Mesenchymal stem cell (in vitro differentiated cells and primary cell): Measurements from ENCODE around the gene TEKTIP1.

Experiments used
- DNase-seq: peaks from one replicate; pipeline ENCODE4 v3.0.0-alpha.2; 2013
- H2AFZ ChIP-seq: one replicate; pipeline ENCODE4 v1.6.1; 2013; ENCODE audit warnings: low read depth, mild to moderate bottlenecking, control low read depth, inconsistent platforms, low read length, moderate library complexity
- H2AK5ac ChIP-seq: 2 replicates; pipeline ENCODE4 v1.6.1; 2013; ENCODE audit warnings: low read length, moderate library complexity, mild to moderate bottlenecking, inconsistent platforms; ENCODE audit not compliant: severe bottlenecking
- H2BK120ac ChIP-seq: one replicate; pipeline ENCODE4 v1.6.1; 2013; ENCODE audit warnings: low read depth, mild to moderate bottlenecking, inconsistent platforms, low read length, moderate library complexity
- H2BK12ac ChIP-seq, 2 experiments: one replicate each; pipeline ENCODE4 v1.6.1; 2013; ENCODE audit warnings: inconsistent platforms in 2 of 2, low read length in 2 of 2, mild to moderate bottlenecking in 2 of 2, moderate library complexity in 2 of 2, control low read depth in 1 of 2
- H2BK15ac ChIP-seq: one replicate; pipeline ENCODE4 v1.6.1; 2013; ENCODE audit warnings: mild to moderate bottlenecking, low read depth, inconsistent platforms; ENCODE audit not compliant: poor library complexity, severe bottlenecking
- H2BK5ac ChIP-seq: 2 replicates; pipeline ENCODE4 v1.6.1; 2013; ENCODE audit warnings: low read depth, mild to moderate bottlenecking, low read length, control low read depth, inconsistent platforms; ENCODE audit not compliant: poor library complexity, severe bottlenecking
- H3K14ac ChIP-seq, 2 experiments: one replicate each; pipeline ENCODE4 v1.6.1; 2013; ENCODE audit warnings: inconsistent platforms in 2 of 2, low read length in 2 of 2, control low read depth in 1 of 2, mild to moderate bottlenecking in 1 of 2, moderate library complexity in 1 of 2
- H3K18ac ChIP-seq, 2 experiments: one replicate each; pipeline ENCODE4 v1.6.1; 2013; ENCODE audit warnings: inconsistent platforms in 2 of 2, low read length in 2 of 2, control low read depth in 1 of 2, low read depth in 1 of 2, mild to moderate bottlenecking in 1 of 2
- H3K23ac ChIP-seq, 2 experiments: one replicate each; pipeline ENCODE4 v1.6.1; 2013; ENCODE audit warnings: inconsistent platforms in 2 of 2, low read length in 2 of 2, mild to moderate bottlenecking in 2 of 2, moderate library complexity in 2 of 2, control low read depth in 1 of 2
- H3K27ac ChIP-seq: 2 replicates; pipeline ENCODE4 v1.5.1; 2013; ENCODE audit warnings: mild to moderate bottlenecking, moderate library complexity, low read length, control low read depth, inconsistent platforms; ENCODE audit not compliant: poor library complexity, severe bottlenecking
- H3K27me3 ChIP-seq, 2 experiments: 2 replicates each; pipeline versions ENCODE4 v1.6.1 to v1.7.0; 2013; ENCODE audit warnings: low read length in 2 of 2, mild to moderate bottlenecking in 2 of 2, moderate library complexity in 2 of 2, control low read depth in 1 of 2, inconsistent platforms in 1 of 2; ENCODE audit not compliant: control insufficient read depth in 1 of 2, insufficient read depth in 1 of 2
- H3K36me3 ChIP-seq, 2 experiments: 2 replicates each; pipeline versions ENCODE4 v1.6.1 to v1.7.0; 2013; ENCODE audit warnings: low read length in 2 of 2, control low read depth in 1 of 2, inconsistent platforms in 1 of 2, low read depth in 1 of 2, mild to moderate bottlenecking in 1 of 2; ENCODE audit not compliant: insufficient read depth in 2 of 2, control insufficient read depth in 1 of 2
- H3K4ac ChIP-seq, 2 experiments: one replicate each; pipeline ENCODE4 v1.6.1; 2013; ENCODE audit warnings: inconsistent platforms in 2 of 2, low read length in 2 of 2, mild to moderate bottlenecking in 2 of 2, moderate library complexity in 2 of 2, control low read depth in 1 of 2, low read depth in 1 of 2
- H3K4me1 ChIP-seq: 2 replicates; pipeline ENCODE4 v1.6.1; 2013; ENCODE audit warnings: low read depth, low read length, control low read depth; ENCODE audit not compliant: control insufficient read depth, insufficient read depth
- H3K4me2 ChIP-seq: 2 replicates; pipeline ENCODE4 v1.6.1; 2013; ENCODE audit warnings: low read length, mild to moderate bottlenecking, inconsistent platforms; ENCODE audit not compliant: poor library complexity, severe bottlenecking
- H3K4me3 ChIP-seq, 2 experiments: 2 replicates each; pipeline versions ENCODE4 v1.5.1 to v1.7.0; 2013; ENCODE audit warnings: low read length in 2 of 2, mild to moderate bottlenecking in 2 of 2, control low read depth in 1 of 2, low read depth in 1 of 2; ENCODE audit not compliant: insufficient read depth in 1 of 2
- H3K79me1 ChIP-seq: replicated peaks from 2 replicates; pipeline ENCODE4 v1.6.1; 2013; ENCODE audit warnings: mild to moderate bottlenecking, control low read depth, low read length, inconsistent platforms; ENCODE audit not compliant: poor library complexity, severe bottlenecking
- H3K9ac ChIP-seq: 2 replicates; pipeline ENCODE4 v1.7.0; 2013; ENCODE audit warnings: mild to moderate bottlenecking, low read length, moderate library complexity
- H3K9me3 ChIP-seq: 2 replicates; pipeline ENCODE4 v1.7.0; 2013; ENCODE audit warnings: mild to moderate bottlenecking, low read length; ENCODE audit not compliant: control insufficient read depth
- H4K8ac ChIP-seq: one replicate; pipeline ENCODE4 v1.6.1; 2013; ENCODE audit warnings: inconsistent platforms, mild to moderate bottlenecking, low read length, moderate library complexity
- H4K91ac ChIP-seq: one replicate; pipeline ENCODE4 v1.6.1; 2013; ENCODE audit warnings: mild to moderate bottlenecking, low read length, inconsistent platforms
- WGBS: methylation state at CpG from one replicate; pipeline ENCODE4 v1.1.7; 2013; ENCODE audit warnings: mixed read lengths; 5-methylcytosine and 5-hydroxymethylcytosine counted together

Gene TEKTIP1

DNA sequence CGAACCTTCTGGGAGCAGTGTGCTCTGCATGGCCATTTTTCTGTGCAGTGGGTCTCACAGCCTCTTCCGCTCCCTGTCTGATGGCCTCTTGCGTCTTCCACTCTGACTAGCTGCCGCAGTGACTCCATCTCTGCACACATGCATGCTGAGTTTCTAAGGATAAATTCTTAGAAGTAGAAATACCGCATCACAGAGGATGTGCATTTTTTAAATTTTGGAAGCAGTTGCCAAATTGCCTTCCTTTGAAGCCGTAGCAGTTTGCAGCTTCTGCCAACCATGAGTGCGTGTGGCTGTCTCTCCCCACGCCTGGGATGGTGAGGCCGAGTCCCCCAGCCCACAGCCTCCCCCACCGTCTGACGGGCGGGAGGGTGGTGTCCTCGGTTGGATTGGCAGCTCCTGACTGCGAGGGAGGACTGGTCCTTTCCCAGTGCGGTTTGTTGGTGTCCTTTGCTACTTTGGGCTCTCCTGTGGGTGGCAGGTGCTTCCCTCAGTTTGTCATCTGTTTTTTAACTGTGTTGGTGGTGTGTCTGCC lies 23.0 kb upstream of the TEKTIP1 start:
- Histone ChIP-seq H3K4me3 (no peak overlapping the region), H3K18ac (no peak overlapping the region), H2BK15ac (no peak overlapping the region), H2AK5ac (no peak overlapping the region), H3K4me1 (peaks cover 64% of the 10 kb centered on the region), H3K36me3 (peaks cover 4 to 78% of the 10 kb centered on the region in 2 experiments), H2BK5ac (no peak overlapping the region), H3K14ac (no peak overlapping the region), H3K9me3 (no peaks in the 10 kb centered on the region), H4K8ac (no peak overlapping the region), H2BK12ac (no peak overlapping the region), H3K79me1 (peaks cover 16% of the 10 kb centered on the region), H3K27me3 (no peaks in the 10 kb centered on the region), H3K9ac (no peak overlapping the region), H3K4me2 (no peak overlapping the region), H3K27ac (no peak overlapping the region), H2AFZ (no peak overlapping the region), H3K23ac (no peak overlapping the region), H4K91ac (no peak overlapping the region), H3K4ac (no peak overlapping the region), H2BK120ac (no peak overlapping the region)
- WGBS: 93% methylated on average over 15 of the region's 15 CpGs
- DNase-seq: no peak

DNA sequence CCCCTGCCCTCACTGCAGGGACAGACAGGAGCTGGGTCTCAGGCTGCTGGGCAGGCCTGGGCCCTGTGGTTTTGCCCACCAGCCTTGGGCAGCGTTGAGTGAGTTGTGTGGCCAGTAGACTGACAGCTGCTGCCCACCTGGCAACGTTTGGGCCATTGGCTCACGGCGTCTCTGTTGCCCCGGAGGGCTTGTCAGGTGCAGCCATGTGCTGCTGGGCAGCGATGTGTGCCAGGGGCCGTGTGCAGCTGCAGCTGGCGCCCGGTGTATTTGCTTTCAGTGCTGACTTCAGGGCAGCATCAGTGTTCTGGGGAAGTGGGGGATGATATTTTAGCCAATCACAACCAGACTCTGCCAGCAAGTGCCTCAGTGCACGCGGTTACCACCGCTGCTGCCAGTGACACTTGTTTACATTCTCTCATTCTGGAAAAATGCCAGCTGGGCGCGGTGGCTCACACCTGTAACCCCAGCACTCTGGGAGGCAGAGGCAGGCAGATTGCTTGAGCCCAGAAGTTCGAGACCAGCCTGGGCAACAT lies 22.2 kb upstream of the TEKTIP1 start:
- Histone ChIP-seq H4K91ac (no peak overlapping the region), H3K27me3 (no peaks in the 10 kb centered on the region), H3K9ac (no peak overlapping the region), H3K14ac (peak overlapping the region in 1 of 2 experiments; percentile 36), H2AFZ (no peak overlapping the region), H3K4me1 (peaks cover 60% of the 10 kb centered on the region), H2BK5ac (no peak overlapping the region), H2BK120ac (no peak overlapping the region), H2BK15ac (no peak overlapping the region), H3K23ac (no peak overlapping the region), H3K79me1 (peaks cover 16% of the 10 kb centered on the region), H3K27ac (no peak overlapping the region), H4K8ac (no peak overlapping the region), H2AK5ac (no peak overlapping the region), H2BK12ac (no peak overlapping the region), H3K4me3 (peak overlapping the region in 1 of 2 experiments; percentile 34), H3K18ac (peak overlapping the region in 1 of 2 experiments; percentile 26), H3K9me3 (no peaks in the 10 kb centered on the region), H3K4ac (no peak overlapping the region), H3K36me3 (peaks cover 4 to 71% of the 10 kb centered on the region in 2 experiments), H3K4me2 (no peak overlapping the region)
- no peak for DNase-seq
- 91% methylated on average over 15 of the region's 15 CpGs for WGBS

DNA sequence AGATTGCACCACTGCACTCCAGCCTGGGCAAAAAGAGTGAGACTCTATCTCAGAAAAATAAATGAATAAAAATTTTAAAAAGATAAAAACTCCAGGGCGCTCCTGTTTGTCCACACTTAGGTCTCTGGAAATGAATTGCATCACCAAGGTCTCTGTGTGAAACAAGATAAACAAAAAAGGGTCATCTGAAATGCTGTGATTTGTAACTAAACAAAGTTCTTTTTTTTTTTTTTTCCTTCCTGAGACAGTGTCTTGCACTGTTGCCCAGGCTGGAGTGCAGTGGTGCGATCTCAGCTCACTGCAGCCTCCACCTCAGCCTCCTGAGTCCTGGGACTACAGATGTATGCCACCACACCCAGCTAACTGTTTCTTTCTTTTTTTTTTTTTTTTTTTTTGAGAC lies 21.3 kb upstream of the TEKTIP1 start:
- H3K23ac ChIP-seq: no peak overlapping the region
- H3K4me3 ChIP-seq: no peak overlapping the region
- H4K91ac ChIP-seq: no peak overlapping the region
- peaks cover 20% of the 10 kb centered on the region for H3K79me1 ChIP-seq
- H2BK12ac ChIP-seq: no peak overlapping the region
- H3K9ac ChIP-seq: no peak overlapping the region
- no peak overlapping the region for H3K4ac ChIP-seq
- H2AFZ ChIP-seq: no peak overlapping the region
- H3K9me3 ChIP-seq: no peaks in the 10 kb centered on the region
- H3K4me2 ChIP-seq: no peak overlapping the region
- no peak overlapping the region for H3K14ac ChIP-seq
- H2BK15ac ChIP-seq: no peak overlapping the region
- DNase-seq: peak; percentile 62
- peaks cover 55% of the 10 kb centered on the region for H3K4me1 ChIP-seq
- H3K27ac ChIP-seq: no peak overlapping the region
- no peak overlapping the region for H2BK5ac ChIP-seq
- WGBS: 93% methylated on average over 2 of the region's 2 CpGs
- H2AK5ac ChIP-seq: no peak overlapping the region
- H2BK120ac ChIP-seq: no peak overlapping the region
- no peaks in the 10 kb centered on the region for H3K27me3 ChIP-seq
- peaks cover 4 to 71% of the 10 kb centered on the region in 2 experiments for H3K36me3 ChIP-seq
- H4K8ac ChIP-seq: no peak overlapping the region
- no peak overlapping the region for H3K18ac ChIP-seq

DNA sequence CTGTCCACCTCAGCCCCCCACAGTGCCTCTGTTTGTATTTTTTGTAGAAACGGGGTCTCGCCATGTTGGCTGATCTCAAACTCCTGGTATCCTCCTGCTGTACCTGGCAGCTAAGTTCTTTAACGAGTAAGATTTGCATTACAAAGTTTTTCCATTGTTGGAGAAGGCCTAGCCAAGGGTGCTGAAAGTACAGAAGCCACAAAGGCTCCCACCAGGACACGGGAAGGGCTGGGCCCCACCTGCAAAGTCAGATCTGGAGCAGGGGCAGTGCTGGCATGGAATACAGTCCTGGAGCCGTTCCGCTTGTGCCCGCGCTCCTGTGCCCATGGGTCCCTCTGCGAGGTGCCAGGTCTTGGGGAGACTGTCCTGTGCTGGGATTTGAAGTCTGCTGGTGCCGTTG lies 20.7 kb upstream of the TEKTIP1 start:
- Histone ChIP-seq H3K79me1 (peaks cover 24% of the 10 kb centered on the region), H2BK15ac (no peak overlapping the region), H2BK5ac (no peak overlapping the region), H2AFZ (no peak overlapping the region), H2BK120ac (no peak overlapping the region), H4K91ac (no peak overlapping the region), H3K27ac (no peak overlapping the region), H3K4me3 (no peak overlapping the region), H3K27me3 (no peaks in the 10 kb centered on the region), H3K9me3 (no peaks in the 10 kb centered on the region), H3K23ac (no peak overlapping the region), H4K8ac (no peak overlapping the region), H3K14ac (no peak overlapping the region), H2AK5ac (peak overlapping the region; percentile 32), H2BK12ac (peak overlapping the region in 1 of 2 experiments; percentile 24), H3K4ac (no peak overlapping the region), H3K18ac (no peak overlapping the region), H3K36me3 (peaks cover 5 to 71% of the 10 kb centered on the region in 2 experiments), H3K4me2 (no peak overlapping the region), H3K9ac (no peak overlapping the region), H3K4me1 (peaks cover 50% of the 10 kb centered on the region)
- 90% methylated on average over 10 of the region's 10 CpGs for WGBS
- DNase-seq: no peak
